HG03103 (cell line): ENCODE results near the gene SMIM34.
"Not testable (repeated sequence)": the region's sequence is repeated elsewhere in the genome, so short reads cannot be mapped to it uniquely, and the experiment has no call there.

ENCODE experiments used
- ATAC-seq: cut with Tn5 transposase; IDR thresholded peaks from one replicate; pipeline ENCODE4 v1.9.1; 2021; ENCODE audit warnings: low read depth; ENCODE audit not compliant: unreplicated experiment

The SMIM34 gene

DNA sequence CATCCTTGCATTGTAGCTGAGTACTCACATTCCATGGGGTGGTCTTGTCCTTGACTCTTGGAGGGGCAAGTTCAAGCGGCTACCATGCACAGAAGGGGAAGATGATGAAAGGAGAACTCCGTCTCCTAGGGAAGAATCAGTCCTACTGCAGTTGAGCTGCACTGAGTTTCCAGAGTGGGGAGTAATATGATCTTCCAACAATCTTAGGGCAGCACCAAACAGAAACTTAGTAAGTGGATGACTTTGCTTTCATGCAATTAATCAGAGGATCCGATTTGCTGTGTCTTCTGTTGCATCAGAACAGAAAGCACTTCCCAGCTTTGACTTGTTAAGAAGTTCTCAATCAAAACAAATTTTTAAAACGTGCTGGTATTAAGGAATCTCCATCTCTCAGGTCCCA is at the start of gene SMIM34:
SMIM34 (minus strand) TSS at position 147 of the 400 bp plus-strand sequence; CDS start at position 35, 112 bp downstream.
- ATAC-seq = not testable (repeated sequence)

- ATAC-seq = not testable (repeated sequence)
These were observed 43.6 kb upstream of the SMIM34 start for GRCh38 chr21:34467333-34467732.

- not testable (repeated sequence) for ATAC-seq
These were observed 35.7 kb upstream of the SMIM34 start for GRCh38 chr21:34459426-34459825.

DNA sequence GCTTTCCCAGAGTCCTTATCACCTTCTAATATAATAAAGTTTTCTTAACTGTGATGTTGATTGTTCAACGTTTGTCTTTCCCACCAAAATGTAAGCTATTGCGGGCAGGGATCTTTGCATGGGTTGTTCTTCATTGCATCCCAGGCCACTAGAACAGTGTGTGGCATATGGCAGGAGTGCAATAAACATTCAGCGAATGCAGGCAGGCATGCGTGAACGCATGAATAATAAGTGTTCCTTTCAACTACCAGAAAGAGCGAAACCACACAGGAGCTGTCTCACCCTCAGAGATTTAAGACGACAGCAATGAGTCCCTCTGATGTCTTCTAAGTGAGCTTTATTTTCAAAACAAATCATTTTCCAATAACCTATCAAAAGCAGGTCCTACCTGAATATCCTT is 34.5 kb upstream of the SMIM34 start:
- not testable (repeated sequence) for ATAC-seq

- ATAC-seq = not testable (repeated sequence)
These were observed 32.4 kb upstream of the SMIM34 start for GRCh38 chr21:34456180-34456579.

GRCh38 chr21:34455628-34456027 is 31.9 kb upstream of the SMIM34 start:
- not testable (repeated sequence) for ATAC-seq

DNA sequence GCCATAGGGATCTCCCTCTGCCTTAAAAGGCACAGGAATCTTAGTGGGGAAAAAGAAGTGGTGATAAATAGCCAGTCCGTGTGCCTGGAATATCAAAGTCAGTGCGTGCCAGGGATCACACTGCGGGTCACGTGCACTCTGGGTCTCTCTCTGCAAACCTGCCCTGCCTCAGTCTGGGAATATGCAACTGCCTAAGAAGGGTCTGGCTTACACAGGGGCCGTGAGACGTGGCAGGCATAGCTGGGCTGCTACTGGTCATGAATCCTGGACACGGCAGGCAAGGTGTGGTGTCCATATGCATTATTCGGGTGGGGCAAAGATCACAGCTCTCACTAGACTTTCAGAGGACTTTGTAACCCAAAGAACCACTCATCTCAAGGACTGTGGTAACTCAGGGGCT is 23.3 kb upstream of the SMIM34 start:
- not testable (repeated sequence) for ATAC-seq

DNA sequence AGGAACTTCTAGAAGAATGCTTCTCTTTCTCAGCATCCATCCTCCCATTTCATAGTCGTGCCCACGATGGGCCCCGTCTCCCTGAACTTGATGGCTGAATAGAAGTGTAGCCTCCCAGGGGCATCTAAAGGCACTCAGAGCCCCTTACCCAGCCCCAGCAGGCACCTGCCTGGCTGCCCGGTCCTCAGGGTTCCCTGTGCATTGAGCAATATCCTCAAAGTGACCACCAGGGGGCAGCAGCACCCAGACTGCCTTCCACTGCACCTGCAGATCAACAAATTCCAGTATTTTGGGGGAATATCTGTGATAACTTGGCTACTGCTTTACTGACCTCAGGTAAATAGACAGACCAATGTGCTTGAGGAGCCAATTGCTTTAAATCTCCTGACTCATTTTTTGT is 19.7 kb upstream of the SMIM34 start:
- not testable (repeated sequence) for ATAC-seq

- not testable (repeated sequence) for ATAC-seq
These were observed 6.0 kb upstream of the SMIM34 start for GRCh38 chr21:34429710-34430109.

GRCh38 chr21:34428441-34428840 is 4.7 kb upstream of the SMIM34 start:
- ATAC-seq = not testable (repeated sequence)

DNA sequence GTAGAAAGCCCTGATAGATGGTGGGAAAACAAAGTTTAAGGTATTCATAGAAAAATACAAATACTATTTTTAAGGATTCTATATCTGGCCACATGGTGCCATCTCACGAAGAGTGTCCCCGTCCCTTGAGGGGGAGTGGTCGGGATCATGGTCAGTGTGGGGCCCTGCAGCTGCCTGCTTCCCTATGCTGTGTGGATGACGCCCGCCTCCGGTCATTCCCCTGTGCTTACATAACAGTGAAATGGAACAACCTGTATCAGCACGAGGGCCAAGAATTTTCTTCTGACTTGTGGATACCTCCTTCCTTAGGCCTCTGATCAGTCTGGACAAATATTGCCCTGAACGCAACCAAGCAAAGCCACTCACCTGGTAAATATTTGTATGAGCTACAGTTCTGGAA is 3.6 kb upstream of the SMIM34 start:
- ATAC-seq = not testable (repeated sequence)

DNA sequence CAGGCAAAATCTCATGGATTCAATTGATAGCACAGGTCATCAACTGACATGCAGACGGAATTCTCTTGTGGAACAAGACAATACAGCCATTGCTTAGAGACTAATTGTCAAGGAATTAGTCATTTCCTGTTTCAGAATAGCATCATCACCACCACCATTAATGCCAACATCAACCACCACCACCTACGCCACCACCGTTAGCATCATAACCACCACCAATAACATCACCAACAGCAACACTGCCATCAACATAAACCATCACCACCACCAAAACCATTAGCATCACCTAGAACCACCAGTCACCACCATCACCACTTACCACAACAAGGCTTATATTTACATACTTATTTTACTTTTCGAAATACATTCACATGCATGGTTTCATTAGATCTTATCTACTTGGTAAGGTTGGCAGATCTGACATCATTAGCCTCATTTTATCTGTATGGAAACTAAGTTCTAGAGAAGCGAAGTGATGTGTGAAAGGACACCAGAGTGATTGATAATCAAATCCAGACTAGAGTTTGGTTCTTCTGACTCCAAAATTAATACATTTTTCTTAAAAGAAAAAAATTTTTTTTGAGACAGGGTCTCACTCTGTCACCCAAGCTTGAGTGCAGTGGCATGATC is 6.2 kb downstream of the SMIM34 start:
- not testable (repeated sequence) for ATAC-seq

- ATAC-seq = not testable (repeated sequence)
These were observed 16.5 kb downstream of the SMIM34 start for GRCh38 chr21:34407294-34407693.

GRCh38 chr21:34406676-34407075 is 17.1 kb downstream of the SMIM34 start:
- ATAC-seq = not testable (repeated sequence)

- ATAC-seq = not testable (repeated sequence)
These were observed 17.6 kb downstream of the SMIM34 start for GRCh38 chr21:34406102-34406501.

GRCh38 chr21:34405686-34406085 is 18.1 kb downstream of the SMIM34 start:
- not testable (repeated sequence) for ATAC-seq

GRCh38 chr21:34404742-34405141 is 19.0 kb downstream of the SMIM34 start:
- not testable (repeated sequence) for ATAC-seq

- ATAC-seq = not testable (repeated sequence)
These were observed 23.2 kb downstream of the SMIM34 start for GRCh38 chr21:34400522-34400921.

DNA sequence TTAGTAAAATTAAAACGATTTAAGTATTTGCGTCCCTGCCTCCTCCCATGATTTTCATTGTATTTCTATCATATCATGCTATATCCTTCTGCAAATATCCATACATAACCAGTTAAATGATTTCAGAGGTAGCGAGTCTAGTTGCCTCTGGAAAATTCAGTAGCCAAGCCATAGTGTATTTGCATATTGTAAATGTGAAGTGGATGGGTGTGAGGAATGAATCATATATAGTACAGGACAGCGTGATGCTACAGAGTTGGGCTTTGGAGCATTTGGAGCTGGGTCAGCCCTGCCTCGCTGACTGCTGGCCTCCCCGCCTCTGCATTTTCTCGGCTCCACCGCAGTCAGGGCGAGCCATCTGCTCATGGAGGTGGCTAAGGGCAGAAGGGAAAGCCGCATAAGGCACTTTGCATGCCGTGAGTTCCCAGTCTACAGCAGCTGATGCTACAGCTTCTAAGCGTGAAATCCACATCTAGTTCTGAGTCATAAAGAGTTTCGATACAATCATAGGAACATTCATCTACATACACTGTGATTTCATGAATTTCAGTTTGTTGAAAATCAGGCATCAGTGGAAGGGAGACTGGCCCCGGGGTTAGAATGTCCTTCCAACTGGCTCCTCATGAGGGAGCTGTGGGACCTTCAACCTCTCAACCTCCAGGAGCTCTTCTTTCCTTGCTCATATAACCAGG is 39.9 kb downstream of the SMIM34 start:
- peak; percentile 88 for ATAC-seq

GRCh38 chr21:34383138-34383537 is 40.6 kb downstream of the SMIM34 start:
- not testable (repeated sequence) for ATAC-seq

DNA sequence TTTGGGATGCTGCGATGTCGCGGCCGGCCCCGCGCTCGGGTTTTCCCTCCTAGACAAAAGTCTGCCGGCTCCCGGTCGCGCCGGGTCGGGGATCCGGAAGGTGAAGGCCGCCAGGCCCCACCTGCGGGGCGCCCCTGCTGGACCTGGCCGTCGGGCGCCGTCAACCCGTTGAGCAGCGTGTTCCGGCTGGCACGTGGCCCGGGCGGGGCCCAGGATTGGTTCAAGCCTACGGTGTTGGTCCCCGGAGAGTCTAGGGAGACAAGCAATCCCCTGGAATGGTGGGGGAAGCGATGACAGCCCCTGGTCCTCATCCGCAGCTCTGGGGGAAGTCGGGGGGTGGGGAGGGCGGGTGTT is 48.2 kb downstream of the SMIM34 start:
- ATAC-seq = peak; percentile 46
